GM23248 (cell line): ENCODE data around the gene STAT1. TPM values are rescaled to one million over a fixed set of nuclear protein-coding genes. Genes with fewer than 3 reads are reported as not detected.

Source experiments
- DNase-seq: peaks from one replicate; pipeline ENCODE4 v3.0.0-alpha.2; 2015
- H2AFZ ChIP-seq: fragments of 200-600 bp; sonication (generic); 2 replicates; pipeline ENCODE4 v1.6.1; 2016; ENCODE audit warnings: antibody characterized with exemption
- H3F3A ChIP-seq: fragments of 200-600 bp; sonication (generic); 2 replicates; pipeline ENCODE4 v1.6.1; 2016; ENCODE audit warnings: mild to moderate bottlenecking, antibody characterized with exemption, mixed run types; ENCODE audit not compliant: insufficient read depth
- H3K27ac ChIP-seq: fragments of 200-600 bp; sonication (generic); 2 replicates; pipeline ENCODE4 v1.5.1; 2016; ENCODE audit warnings: mild to moderate bottlenecking
- H3K27me3 ChIP-seq: fragments of 200-600 bp; sonication (generic); replicated peaks from 2 replicates; pipeline ENCODE4 v1.6.1; 2016; ENCODE audit warnings: mild to moderate bottlenecking; ENCODE audit not compliant: insufficient read depth
- H3K36me3 ChIP-seq: fragments of 200-600 bp; sonication (generic); 2 replicates; pipeline ENCODE4 v1.6.1; 2016; ENCODE audit warnings: low read depth, mild to moderate bottlenecking
- H3K4me1 ChIP-seq: fragments of 200-600 bp; sonication (generic); 2 replicates; pipeline ENCODE4 v1.6.1; 2016; ENCODE audit warnings: mild to moderate bottlenecking; ENCODE audit not compliant: insufficient read depth
- H3K4me2 ChIP-seq: fragments of 200-600 bp; sonication (generic); one replicate; pipeline ENCODE4 v1.6.1; 2016; ENCODE audit warnings: mild to moderate bottlenecking; ENCODE audit not compliant: unreplicated experiment
- H3K4me3 ChIP-seq: fragments of 200-600 bp; sonication (generic); 2 replicates; pipeline ENCODE4 v1.5.1; 2016; ENCODE audit warnings: mild to moderate bottlenecking
- H3K79me2 ChIP-seq: fragments of 200-600 bp; sonication (generic); 2 replicates; pipeline ENCODE4 v1.6.1; 2016; ENCODE audit warnings: mild to moderate bottlenecking; ENCODE audit not compliant: insufficient read depth
- H3K9ac ChIP-seq: fragments of 200-600 bp; sonication (generic); 2 replicates; pipeline ENCODE4 v1.6.1; 2016; ENCODE audit warnings: mild to moderate bottlenecking
- H3K9me2 ChIP-seq: fragments of 200-600 bp; sonication (generic); 2 replicates; pipeline ENCODE4 v1.6.1; 2016; ENCODE audit warnings: mixed run types, mild to moderate bottlenecking, moderate library complexity; ENCODE audit not compliant: insufficient read depth
- H3K9me3 ChIP-seq: fragments of 200-600 bp; sonication (generic); one replicate; pipeline ENCODE4 v1.6.1; 2017; ENCODE audit warnings: low read depth
- H4K20me1 ChIP-seq: fragments of 200-600 bp; sonication (generic); 2 replicates; pipeline ENCODE4 v1.6.0; 2016; ENCODE audit not compliant: insufficient read depth
- EZH2 ChIP-seq: fragments of 200-600 bp; sonication (generic); IDR thresholded peaks from 2 replicates; pipeline ENCODE4 v1.6.1; 2018; ENCODE audit warnings: antibody characterized with exemption, mild to moderate bottlenecking; ENCODE audit not compliant: insufficient read depth, poor library complexity, severe bottlenecking
- EZH2phosphoT487 ChIP-seq: fragments of 200-600 bp; sonication (generic); IDR thresholded peaks from 2 replicates; pipeline ENCODE4 v1.6.1; 2018; ENCODE audit warnings: antibody characterized with exemption, moderate library complexity, mild to moderate bottlenecking, low read depth; ENCODE audit not compliant: insufficient read depth
- WGBS, 2 experiments: methylation state at CpG; one replicate each; pipeline ENCODE4 v1.1.6; 2015 to 2017; ENCODE audit warnings: low lambda C conversion rate in 2 of 2, low coverage in 1 of 2; ENCODE audit errors: missing lambda C conversion rate in 2 of 2; 5-methylcytosine and 5-hydroxymethylcytosine counted together
- in situ Hi-C: fragments of 300-500 bp; cut with MboI; formaldehyde crosslinking; loops from 2 replicates; pipeline ENCODE4 v1.15.0; 2020
- polyA plus RNA-seq: library from polyadenylated mRNA; unstranded; fragments of >200 nt; fragmentation: Nextera tagmentation; extraction: Ambion mirVana; gene quantifications from 2 replicates; pipeline ENCODE4 v1.2.1, GENCODE V29; 2016
- total RNA-seq: library from RNA; depleted of rRNA; stranded (reverse); fragments of >200 nt; shearing (Covaris generic); gene quantifications from 2 replicates; pipeline ENCODE4 v1.2.3, GENCODE V29; 2014

The STAT1 gene
- total and polyA plus RNA-seq, 2 experiments from 2014 or later, result 227 to 237 TPM

- 64 to 65% methylated on average over 5 of the region's 5 CpGs for WGBS, 2 experiments
Observed at GRCh38 chr2:190984595-190984994, 29.4 kb downstream of the STAT1 start.

GRCh38 chr2:190982262-190983034, 31.5 kb downstream of the STAT1 start:
- Histone ChIP-seq H3F3A (peaks cover 95% of the 10 kb centered on the region), H3K79me2 (no peaks in the 10 kb centered on the region), H3K4me3 (no peak overlapping the region), H3K4me1 (peaks cover 21% of the 10 kb centered on the region), H3K9ac (no peak overlapping the region), H3K4me2 (no peak overlapping the region), H3K27ac (no peak overlapping the region), H3K36me3 (peaks cover 95% of the 10 kb centered on the region), H3K9me2 (no peaks in the 10 kb centered on the region), H2AFZ (no peak overlapping the region), H3K27me3 (no peaks in the 10 kb centered on the region), H3K9me3 (no peaks in the 10 kb centered on the region), H4K20me1 (no peaks in the 10 kb centered on the region)
- DNase-seq, result no peak
- WGBS, 2 experiments, result 88 to 90% methylated on average over 8 of the region's 8 CpGs
- in situ Hi-C loops, result no loop called here
- TF ChIP-seq EZH2, result no peak

More at GRCh38 chr2:190984595-190984994, 29.4 kb downstream of the STAT1 start:
- no peak overlapping the region for H2AFZ ChIP-seq
- no peaks in the 10 kb centered on the region for H3K79me2 ChIP-seq
- no peak overlapping the region for H3K4me3 ChIP-seq
- no peaks in the 10 kb centered on the region for H3K27me3 ChIP-seq
- no peaks in the 10 kb centered on the region for H3K9me2 ChIP-seq
- peak; percentile 83 for DNase-seq
- H3F3A ChIP-seq, result peaks cover 75% of the 10 kb centered on the region
- H3K9me3 ChIP-seq, result no peaks in the 10 kb centered on the region
- peaks cover 93% of the 10 kb centered on the region for H3K36me3 ChIP-seq
- in situ Hi-C loops, result no loop called here
- TF ChIP-seq EZH2phosphoT487, result no peak
- TF ChIP-seq EZH2, result no peak
- no peak overlapping the region for H3K9ac ChIP-seq
- peak overlapping the region; percentile 44 for H3K27ac ChIP-seq
- H4K20me1 ChIP-seq, result no peaks in the 10 kb centered on the region
- no peak overlapping the region for H3K4me2 ChIP-seq
- peaks cover 9% of the 10 kb centered on the region for H3K4me1 ChIP-seq

GRCh38 chr2:190981733-190982132, 32.2 kb downstream of the STAT1 start:
- 100% methylated on average over 1 of the region's 1 CpG for WGBS, 2 experiments
- Histone ChIP-seq H3K27ac (no peak overlapping the region), H4K20me1 (no peaks in the 10 kb centered on the region), H2AFZ (no peak overlapping the region), H3F3A (peaks cover 93% of the 10 kb centered on the region), H3K4me1 (peaks cover 21% of the 10 kb centered on the region), H3K9me3 (no peaks in the 10 kb centered on the region), H3K79me2 (no peaks in the 10 kb centered on the region), H3K4me3 (no peak overlapping the region), H3K27me3 (no peaks in the 10 kb centered on the region), H3K9ac (no peak overlapping the region), H3K36me3 (peaks cover 94% of the 10 kb centered on the region), H3K9me2 (no peaks in the 10 kb centered on the region), H3K4me2 (no peak overlapping the region)
- DNase-seq, result no peak
- TF ChIP-seq EZH2, result no peak
- TF ChIP-seq EZH2phosphoT487, result no peak
- in situ Hi-C loops, result no loop called here

- Histone ChIP-seq H3F3A (peaks cover 95% of the 10 kb centered on the region), H3K4me2 (no peak overlapping the region), H3K9ac (no peak overlapping the region), H3K9me3 (no peaks in the 10 kb centered on the region), H3K4me1 (peaks cover 21% of the 10 kb centered on the region), H3K9me2 (no peaks in the 10 kb centered on the region), H3K4me3 (no peak overlapping the region), H3K27ac (no peak overlapping the region), H3K27me3 (no peaks in the 10 kb centered on the region), H3K36me3 (peaks cover 94% of the 10 kb centered on the region), H2AFZ (no peak overlapping the region), H4K20me1 (no peaks in the 10 kb centered on the region), H3K79me2 (no peaks in the 10 kb centered on the region)
- in situ Hi-C loops, result no loop called here
- DNase-seq, result no peak
- 92 to 93% methylated on average over 6 of the region's 6 CpGs for WGBS, 2 experiments
- TF ChIP-seq EZH2phosphoT487 (no peak), EZH2 (no peak)
Observed at GRCh38 chr2:190981333-190981732, 32.6 kb downstream of the STAT1 start.
